ENCODE results near the gene PPP2R3B. TPM values are rescaled to one million over a fixed set of nuclear protein-coding genes. Genes with fewer than 3 reads are reported as not detected.

PPP2R3B gene
- total and polyA plus RNA-seq, 2 of the 4 experiments (the other 2 are of a cell fraction), result 13.2 to 13.3 TPM

DNA sequence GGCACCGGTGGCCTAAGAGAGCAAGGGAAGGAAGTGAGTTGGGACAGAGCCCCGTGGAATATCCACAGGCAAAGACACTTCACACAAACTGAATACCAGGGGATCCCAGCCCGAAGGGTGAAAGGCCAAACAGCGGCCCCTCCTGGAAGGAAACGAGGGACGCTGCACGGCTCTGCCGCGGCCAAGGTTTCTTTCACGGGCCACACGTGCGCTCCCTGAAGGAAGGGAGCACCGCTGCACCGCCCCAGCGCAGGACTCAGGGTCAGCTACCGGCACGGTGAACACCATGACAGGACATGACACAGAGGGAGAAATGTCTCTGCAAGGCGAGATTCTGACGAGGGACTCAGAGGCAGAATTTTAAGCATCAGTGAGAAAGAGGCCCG, 36.6 kb downstream of the PPP2R3B start:
- ChIA-PET POLR2A (ENCODE audit: unreplicated experiment) (no interaction called here), CTCF (no interaction called here)
- DNase-seq (no peak), ATAC-seq (ENCODE audit: low read depth) (no peak)
- WGBS, 2 experiments (ENCODE audit: extremely low coverage in 2 of 2, insufficient read length in 1 of 2), result 83% methylated on average over 13 of the region's 20 CpGs; no CpG with 5 or more reads in 1 of the 2 experiments
- Histone ChIP-seq H3K4me1 (ENCODE audit: control insufficient read depth, insufficient read depth, low read length) (no peaks in the 10 kb centered on the region; the same call in 1 of the 2 replicates), H3K4me3 (ENCODE audit: insufficient read depth, low read depth, low read length) (no peak overlapping the region), H3K4ac (ENCODE audit: low read depth, low read length) (no peak overlapping the region), H2BK20ac (ENCODE audit: low read depth, low read length) (no peak overlapping the region), H3K18ac (ENCODE audit: low read depth, low read length) (no peak overlapping the region), H3K9me1 (ENCODE audit: insufficient read depth, low read length) (no peaks in the 10 kb centered on the region), H3K4me2 (ENCODE audit: low read depth, low read length) (no peak overlapping the region), H3K23ac (ENCODE audit: low read depth, low read length) (no peak overlapping the region), H3K79me1 (ENCODE audit: low read depth in 1 of 2, low read length in 2 of 2) (no peaks in the 10 kb centered on the region; a peak in 2 of 4 replicates), H3K9ac (ENCODE audit: low read depth, low read length) (no peak overlapping the region), H4K20me1 (ENCODE audit: insufficient read depth, low read length) (no peaks in the 10 kb centered on the region), H2AK9ac (replicated peaks; ENCODE audit: low read depth, low read length, poor library complexity) (no peak overlapping the region), H3K27ac (ENCODE audit: insufficient read depth, low read length) (no peak overlapping the region), H2AK5ac (ENCODE audit: low read depth, low read length) (no peak overlapping the region), H3K27me3 (ENCODE audit: control insufficient read depth, insufficient read depth, low read length) (no peaks in the 10 kb centered on the region), H2BK15ac (ENCODE audit: low read depth, low read length) (no peak overlapping the region), H2AFZ (replicated peaks; ENCODE audit: low read length, poor library complexity) (no peak overlapping the region), H4K5ac (ENCODE audit: low read depth, low read length) (no peak overlapping the region), H3K36me3 (ENCODE audit: control insufficient read depth, insufficient read depth, low read length) (peaks cover 9% of the 10 kb centered on the region), H3K14ac (replicated peaks; ENCODE audit: low read depth, low read length) (no peak overlapping the region), H3K9me3 (ENCODE audit: control insufficient read depth, insufficient read depth, low read length) (no peaks in the 10 kb centered on the region; the same call in 1 of the 2 replicates), H2BK120ac (ENCODE audit: low read depth, low read length) (no peak overlapping the region), H2BK5ac (ENCODE audit: low read depth, low read length, poor library complexity, severe bottlenecking) (no peak overlapping the region), H3K56ac (ENCODE audit: extremely low read depth, insufficient read depth, low read length) (no peak overlapping the region), H4K8ac (ENCODE audit: low read depth in 2 of 2, low read length in 2 of 2) (no peak overlapping the region), H4K91ac (ENCODE audit: insufficient read depth, low read depth, low read length) (no peak overlapping the region)
- TF ChIP-seq SMC3 (IDR thresholded peaks at IDR 0.05; ENCODE audit: low read depth, low read length), result no peak
- TF ChIP-seq NFE2L2 (IDR thresholded peaks at IDR 0.05; ENCODE audit: low read depth, low read length), result no peak
- TF ChIP-seq, protein P1, sequence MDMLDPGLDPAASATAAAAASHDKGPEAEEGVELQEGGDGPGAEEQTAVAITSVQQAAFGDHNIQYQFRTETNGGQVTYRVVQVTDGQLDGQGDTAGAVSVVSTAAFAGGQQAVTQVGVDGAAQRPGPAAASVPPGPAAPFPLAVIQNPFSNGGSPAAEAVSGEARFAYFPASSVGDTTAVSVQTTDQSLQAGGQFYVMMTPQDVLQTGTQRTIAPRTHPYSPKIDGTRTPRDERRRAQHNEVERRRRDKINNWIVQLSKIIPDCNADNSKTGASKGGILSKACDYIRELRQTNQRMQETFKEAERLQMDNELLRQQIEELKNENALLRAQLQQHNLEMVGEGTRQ (IDR thresholded peaks at IDR 0.05; ENCODE audit: low read depth, low read length), result no peak
- no peak for TF ChIP-seq RCOR1 (IDR thresholded peaks at IDR 0.05; ENCODE audit: insufficient replicate concordance, low read length)
- TF ChIP-seq RFX5 (IDR thresholded peaks at IDR 0.05; ENCODE audit: low read depth, low read length), result no peak
- TF ChIP-seq RAD21 (IDR thresholded peaks at IDR 0.05; ENCODE audit: low read length), result no peak
- TF ChIP-seq ELK1 (IDR thresholded peaks at IDR 0.05; ENCODE audit: borderline replicate concordance, low read depth, low read length), result no peak
- no peak for TF ChIP-seq BHLHE40 (IDR thresholded peaks at IDR 0.05; ENCODE audit: low read depth, low read length)
- TF ChIP-seq CEBPB (IDR thresholded peaks at IDR 0.05; ENCODE audit: low read depth, low read length), result no peak
- TF ChIP-seq MAZ (IDR thresholded peaks at IDR 0.05; ENCODE audit: borderline replicate concordance, low read depth, low read length), result no peak
- no peak for TF ChIP-seq FOS (IDR thresholded peaks at IDR 0.05; ENCODE audit: low read depth, low read length)
- TF ChIP-seq MXI1 (IDR thresholded peaks at IDR 0.05; ENCODE audit: borderline replicate concordance, low read depth, low read length), result no peak
- TF ChIP-seq CHD1 (IDR thresholded peaks at IDR 0.05; ENCODE audit: low read depth, low read length), result no peak
- no peak for TF ChIP-seq MAFK (IDR thresholded peaks at IDR 0.05; ENCODE audit: low read depth, low read length)
- no peak for TF ChIP-seq POLR2A (IDR thresholded peaks at IDR 0.05; ENCODE audit: low read depth, low read length)
- TF ChIP-seq, protein P2, sequence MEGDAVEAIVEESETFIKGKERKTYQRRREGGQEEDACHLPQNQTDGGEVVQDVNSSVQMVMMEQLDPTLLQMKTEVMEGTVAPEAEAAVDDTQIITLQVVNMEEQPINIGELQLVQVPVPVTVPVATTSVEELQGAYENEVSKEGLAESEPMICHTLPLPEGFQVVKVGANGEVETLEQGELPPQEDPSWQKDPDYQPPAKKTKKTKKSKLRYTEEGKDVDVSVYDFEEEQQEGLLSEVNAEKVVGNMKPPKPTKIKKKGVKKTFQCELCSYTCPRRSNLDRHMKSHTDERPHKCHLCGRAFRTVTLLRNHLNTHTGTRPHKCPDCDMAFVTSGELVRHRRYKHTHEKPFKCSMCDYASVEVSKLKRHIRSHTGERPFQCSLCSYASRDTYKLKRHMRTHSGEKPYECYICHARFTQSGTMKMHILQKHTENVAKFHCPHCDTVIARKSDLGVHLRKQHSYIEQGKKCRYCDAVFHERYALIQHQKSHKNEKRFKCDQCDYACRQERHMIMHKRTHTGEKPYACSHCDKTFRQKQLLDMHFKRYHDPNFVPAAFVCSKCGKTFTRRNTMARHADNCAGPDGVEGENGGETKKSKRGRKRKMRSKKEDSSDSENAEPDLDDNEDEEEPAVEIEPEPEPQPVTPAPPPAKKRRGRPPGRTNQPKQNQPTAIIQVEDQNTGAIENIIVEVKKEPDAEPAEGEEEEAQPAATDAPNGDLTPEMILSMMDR (conservative IDR thresholded peaks at IDR 0.05; ENCODE audit: low read depth, low read length), result no peak
- intact Hi-C loops (cut with micrococcal nuclease) (no loop called here), dilution Hi-C loops (cut with HindIII; ENCODE audit: low sequenced_read_pairs, unreplicated experiment) (no loop called here), in situ Hi-C loops (cut with MboI; ENCODE audit: low sequenced_read_pairs) (no loop called here)
- no TSS peak for BruUV-seq (replicated peaks)
